Endothelial cell of umbilical vein (primary cell): ENCODE data around the gene ZNRF3. TPM values are rescaled to one million over a fixed set of nuclear protein-coding genes. Genes with fewer than 3 reads are reported as not detected.

Experiments
- BruUV-seq: library from RNA; stranded (reverse); fragments of 400-500 nt; replicated peaks from 2 replicates; lab custom pipeline; 2021; lab: Mats Ljungman, UMichigan
- CTCF ChIA-PET: fragments of 300-600, 350-600 bp; sonication (Branson Sonifier 250); formaldehyde crosslinking; loops from one replicate; lab custom pipeline; 2021; ENCODE audit warnings: antibody characterized with exemption, inconsistent platforms; lab: Charles Lee
- POLR2A ChIA-PET: fragments of 300-600, 350-600 bp; sonication (Branson Sonifier 250); formaldehyde crosslinking; loops from one replicate; lab custom pipeline; 2021; ENCODE audit warnings: antibody characterized with exemption, inconsistent platforms; lab: Charles Lee
- DNase-seq: peaks from one replicate; pipeline ENCODE4 v3.0.0-alpha.2; 2011; ENCODE audit warnings: low read depth, low spot score
- FAIRE-seq: peaks from 2 replicates; lab custom pipeline; 2011; peaks lifted over from hg19 to GRCh38; lab: Jason Lieb, UNC
- H2AFZ ChIP-seq: 2 replicates; pipeline ENCODE4 v1.6.0; 2012; ENCODE audit warnings: low read depth, low read length, control low read depth, inconsistent platforms
- H3K27ac ChIP-seq: 2 replicates; pipeline ENCODE4 v1.5.1; 2011; ENCODE audit warnings: low read depth, mild to moderate bottlenecking, control low read depth, low read length, moderate library complexity; ENCODE audit not compliant: insufficient read depth
- H3K27me3 ChIP-seq, 2 experiments: 2 replicates each; pipeline versions ENCODE4 v1.6.0 to v1.6.1; 2011; ENCODE audit warnings: low read length in 2 of 2, mixed read lengths in 1 of 2; ENCODE audit not compliant: control insufficient read depth in 2 of 2, insufficient read depth in 2 of 2
- H3K36me3 ChIP-seq, 2 experiments: 2 replicates in 1 of 2; 3 replicates in 1 of 2; pipeline ENCODE4 v1.5.1; 2011; ENCODE audit warnings: low read length in 2 of 2, mild to moderate bottlenecking in 1 of 2, moderate library complexity in 1 of 2; ENCODE audit not compliant: control insufficient read depth in 2 of 2, insufficient read depth in 2 of 2; ENCODE audit errors: extremely low read depth in 1 of 2
- H3K4me1 ChIP-seq: 3 replicates; pipeline ENCODE4 v1.5.1; 2011; ENCODE audit warnings: mild to moderate bottlenecking, low read length; ENCODE audit not compliant: control insufficient read depth, insufficient read depth; ENCODE audit errors: extremely low read depth
- H3K4me2 ChIP-seq: 2 replicates; pipeline ENCODE4 v1.6.1; 2011; ENCODE audit warnings: low read length, control low read depth, mixed read lengths; ENCODE audit not compliant: insufficient read depth
- H3K4me3 ChIP-seq, 3 experiments: fragments of 200-600 bp in 1 of 3; sonication (generic), shearing (Covaris generic) in 1 of 3; replicated peaks in 1 of 3; 2 replicates each; pipeline ENCODE4 v1.5.1; 2011 to 2016; ENCODE audit warnings: control low read depth in 3 of 3, low read length in 3 of 3, mild to moderate bottlenecking in 2 of 3, inconsistent platforms in 1 of 3, low read depth in 1 of 3, moderate library complexity in 1 of 3; ENCODE audit not compliant: insufficient read depth in 1 of 3
- H3K79me2 ChIP-seq: 2 replicates; pipeline ENCODE4 v1.6.0; 2012; ENCODE audit warnings: low read length, inconsistent platforms; ENCODE audit not compliant: control insufficient read depth, insufficient read depth
- H3K9ac ChIP-seq: replicated peaks from 2 replicates; pipeline ENCODE3; 2011; ENCODE audit warnings: low read length, control low read depth; ENCODE audit not compliant: insufficient read depth; ENCODE audit errors: extremely low read depth
- H3K9me1 ChIP-seq: replicated peaks from 3 replicates; pipeline ENCODE4 v1.6.0; 2011; ENCODE audit warnings: mild to moderate bottlenecking, low read length; ENCODE audit not compliant: control insufficient read depth, insufficient read depth; ENCODE audit errors: extremely low read depth
- H3K9me3 ChIP-seq: replicated peaks from 2 replicates; pipeline ENCODE4 v1.5.1; 2012; ENCODE audit warnings: low read length, inconsistent platforms; ENCODE audit not compliant: control insufficient read depth, insufficient read depth
- H4K20me1 ChIP-seq: replicated peaks from 2 replicates; pipeline ENCODE3; 2011; ENCODE audit warnings: mild to moderate bottlenecking, low read length; ENCODE audit not compliant: control insufficient read depth, insufficient read depth; ENCODE audit errors: extremely low read depth
- EZH2 ChIP-seq: IDR thresholded peaks from 2 replicates; pipeline ENCODE4 v1.6.1; 2012; ENCODE audit warnings: borderline replicate concordance, low read depth, mild to moderate bottlenecking, moderate library complexity, low read length, inconsistent platforms; ENCODE audit not compliant: severe bottlenecking
- FOS ChIP-seq: IDR thresholded peaks from 2 replicates; pipeline ENCODE4 v1.6.1; 2011; ENCODE audit warnings: mild to moderate bottlenecking, low read length, moderate library complexity, borderline replicate concordance; ENCODE audit not compliant: insufficient read depth
- GATA2 ChIP-seq: IDR thresholded peaks from 2 replicates; pipeline ENCODE4 v1.7.0; 2011; ENCODE audit warnings: low read depth, mild to moderate bottlenecking, moderate library complexity, mixed read lengths, low read length; ENCODE audit not compliant: insufficient read length, insufficient read depth
- JUN ChIP-seq: IDR thresholded peaks from 2 replicates; pipeline ENCODE4 v1.6.1; 2011; ENCODE audit warnings: borderline replicate concordance, low read depth; ENCODE audit not compliant: insufficient read length, insufficient read depth
- MYC ChIP-seq: IDR thresholded peaks from one replicate; pipeline ENCODE4 v1.6.1; 2011; ENCODE audit warnings: mild to moderate bottlenecking, low read depth, low read length
- POLR2A ChIP-seq: IDR thresholded peaks from 2 replicates; pipeline ENCODE4 v1.6.1; 2012; ENCODE audit warnings: low read depth, mild to moderate bottlenecking, control low read depth, low read length
- POLR2AphosphoS5 ChIP-seq: IDR thresholded peaks from 2 replicates; pipeline ENCODE4 v1.6.1; 2012; ENCODE audit warnings: low read depth, mild to moderate bottlenecking, control low read depth, low read length, moderate library complexity; ENCODE audit not compliant: insufficient read depth
- dilution Hi-C: fragments of 300-500 bp; cut with MboI; formaldehyde crosslinking; loops from one replicate; pipeline ENCODE4 v1.15.0; 2019; ENCODE audit warnings: low sequenced_read_pairs; ENCODE audit not compliant: extremely low pct_ligation_motif_present
- intact Hi-C: fragments of 100-400 bp; cut with micrococcal nuclease; formaldehyde crosslinking; loops from one replicate; pipeline ENCODE4 v1.10.0; 2022
- polyA plus RNA-seq, 4 experiments: library from polyadenylated mRNA; depleted of rRNA in 3 of 4; stranded (reverse) in 3 of 4; unstranded in 1 of 4; fragments of >200 nt; gene quantifications; 2 replicates each; pipeline versions ENCODE4 v1.2.1 to v1.2.3, GENCODE V29; 2011 to 2012; ENCODE audit warnings: missing spikeins in 1 of 4
- total RNA-seq: library from RNA; stranded (reverse); gene quantifications from 2 replicates; pipeline ENCODE4 v1.2.3, GENCODE V29; 2021
- TF ChIP-seq, protein P1 (sequence below), 2 donors: IDR thresholded peaks; 1 replicate in 1 of 2; 2 replicates in 1 of 2; pipeline ENCODE4 v1.5.1; 2011; ENCODE audit warnings: low read length in 2 of 2, mild to moderate bottlenecking in 2 of 2, moderate library complexity in 2 of 2, control low read depth in 1 of 2, inconsistent platforms in 1 of 2, low read depth in 1 of 2; ENCODE audit not compliant: insufficient read depth in 1 of 2; ENCODE audit errors: extremely low read depth in 1 of 2
- TF ChIP-seq, protein P2 (sequence below): IDR thresholded peaks from 2 replicates; pipeline ENCODE4 v1.6.1; 2011; ENCODE audit not compliant: insufficient read depth, insufficient read length

The ZNRF3 gene
- total and polyA plus RNA-seq, 2 donors (not counting 3 experiments of a cell fraction or from before 2014, with no cell fraction given) = 2.7 to 5.2 TPM

GRCh38 chr22:29089507-29089906 lies 206.1 kb downstream of the ZNRF3 start:
- Histone ChIP-seq H3K79me2 (no peaks in the 10 kb centered on the region), H2AFZ (no peak overlapping the region), H3K4me3 (no peak overlapping the region), H3K36me3 (no peaks in the 10 kb centered on the region), H3K27ac (no peak overlapping the region), H3K4me1 (no peaks in the 10 kb centered on the region), H3K9ac (no peak overlapping the region), H3K4me2 (no peak overlapping the region), H3K9me1 (no peaks in the 10 kb centered on the region), H3K27me3 (peaks cover 10 to 17% of the 10 kb centered on the region in 2 experiments), H4K20me1 (no peaks in the 10 kb centered on the region), H3K9me3 (no peaks in the 10 kb centered on the region)
- intact Hi-C loops = no loop called here
- dilution Hi-C loops = no loop called here
- FAIRE-seq (no peak), DNase-seq (no peak)
- POLR2A ChIA-PET = no interaction called here
- no peak for TF ChIP-seq JUN
- TF ChIP-seq GATA2 = no peak
- no peak for TF ChIP-seq MYC
- TF ChIP-seq POLR2AphosphoS5 = no peak
- no peak for TF ChIP-seq EZH2
- no peak for TF ChIP-seq FOS
- TF ChIP-seq, protein P1, sequence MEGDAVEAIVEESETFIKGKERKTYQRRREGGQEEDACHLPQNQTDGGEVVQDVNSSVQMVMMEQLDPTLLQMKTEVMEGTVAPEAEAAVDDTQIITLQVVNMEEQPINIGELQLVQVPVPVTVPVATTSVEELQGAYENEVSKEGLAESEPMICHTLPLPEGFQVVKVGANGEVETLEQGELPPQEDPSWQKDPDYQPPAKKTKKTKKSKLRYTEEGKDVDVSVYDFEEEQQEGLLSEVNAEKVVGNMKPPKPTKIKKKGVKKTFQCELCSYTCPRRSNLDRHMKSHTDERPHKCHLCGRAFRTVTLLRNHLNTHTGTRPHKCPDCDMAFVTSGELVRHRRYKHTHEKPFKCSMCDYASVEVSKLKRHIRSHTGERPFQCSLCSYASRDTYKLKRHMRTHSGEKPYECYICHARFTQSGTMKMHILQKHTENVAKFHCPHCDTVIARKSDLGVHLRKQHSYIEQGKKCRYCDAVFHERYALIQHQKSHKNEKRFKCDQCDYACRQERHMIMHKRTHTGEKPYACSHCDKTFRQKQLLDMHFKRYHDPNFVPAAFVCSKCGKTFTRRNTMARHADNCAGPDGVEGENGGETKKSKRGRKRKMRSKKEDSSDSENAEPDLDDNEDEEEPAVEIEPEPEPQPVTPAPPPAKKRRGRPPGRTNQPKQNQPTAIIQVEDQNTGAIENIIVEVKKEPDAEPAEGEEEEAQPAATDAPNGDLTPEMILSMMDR (IDR thresholded peaks at IDR 0.05; ENCODE audit: extremely low read depth in 1 of 2, insufficient read depth in 1 of 2, low read depth in 1 of 2, low read length in 2 of 2) = no peak
- TF ChIP-seq POLR2A = no peak
- TF ChIP-seq, protein P2, sequence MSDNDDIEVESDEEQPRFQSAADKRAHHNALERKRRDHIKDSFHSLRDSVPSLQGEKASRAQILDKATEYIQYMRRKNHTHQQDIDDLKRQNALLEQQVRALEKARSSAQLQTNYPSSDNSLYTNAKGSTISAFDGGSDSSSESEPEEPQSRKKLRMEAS = no peak
- CTCF ChIA-PET = no interaction called here
- BruUV-seq = no TSS peak
